ENCODE data around the gene GNA12.

GNA12 gene

GRCh38 chr7:2815875-2816245 lies 28.2 kb downstream of the GNA12 start:
- no peak for DNase-seq (ENCODE audit: low spot score)

GRCh38 chr7:2814946-2815874 lies 28.9 kb downstream of the GNA12 start:
- no peak for DNase-seq (ENCODE audit: low spot score)

GRCh38 chr7:2814186-2814945 lies 29.7 kb downstream of the GNA12 start:
- peak; percentile 40 for DNase-seq (ENCODE audit: low spot score)

- no peak for DNase-seq (ENCODE audit: low spot score)
These were observed 30.5 kb downstream of the GNA12 start for GRCh38 chr7:2813350-2814185.

- DNase-seq (ENCODE audit: low spot score) = no peak
These were observed 31.3 kb downstream of the GNA12 start for GRCh38 chr7:2812831-2813230.

- DNase-seq (ENCODE audit: low spot score) = no peak
These were observed 32.0 kb downstream of the GNA12 start for GRCh38 chr7:2812114-2812487.

GRCh38 chr7:2811476-2812113 lies 32.5 kb downstream of the GNA12 start:
- peak; percentile 54 for DNase-seq (ENCODE audit: low spot score)

- DNase-seq (ENCODE audit: low spot score) = no peak
These were observed 33.3 kb downstream of the GNA12 start for GRCh38 chr7:2810682-2811415.

- DNase-seq (ENCODE audit: low spot score) = no peak
These were observed 34.0 kb downstream of the GNA12 start for GRCh38 chr7:2809903-2810625.

- DNase-seq (ENCODE audit: low spot score) = no peak
These were observed 35.0 kb downstream of the GNA12 start for GRCh38 chr7:2808891-2809665.

- DNase-seq (ENCODE audit: low spot score) = no peak
These were observed 36.0 kb downstream of the GNA12 start for GRCh38 chr7:2807845-2808772.

GRCh38 chr7:2807460-2807844 lies 36.7 kb downstream of the GNA12 start:
- DNase-seq (ENCODE audit: low spot score) = no peak

- DNase-seq (ENCODE audit: low spot score) = no peak
These were observed 37.5 kb downstream of the GNA12 start for GRCh38 chr7:2806571-2806970.

- no peak for DNase-seq (ENCODE audit: low spot score)
These were observed 38.7 kb downstream of the GNA12 start for GRCh38 chr7:2805213-2805944.

- no peak for DNase-seq (ENCODE audit: low spot score)
These were observed 39.8 kb downstream of the GNA12 start for GRCh38 chr7:2804227-2804763.

- DNase-seq (ENCODE audit: low spot score) = no peak
These were observed 40.4 kb downstream of the GNA12 start for GRCh38 chr7:2803755-2804154.

- DNase-seq (ENCODE audit: low spot score) = no peak
These were observed 40.8 kb downstream of the GNA12 start for GRCh38 chr7:2803342-2803692.

Measured in AG08396 (cell line).